ENCODE results near the gene WDR55.

- no peak for TF ChIP-seq CTCF (IDR thresholded peaks at IDR 0.05; ENCODE audit: insufficient read depth, low read depth, low read length)
- no peak for TF ChIP-seq EZH2 (IDR thresholded peaks at IDR 0.05; ENCODE audit: insufficient read depth, low read length)
Measured at GRCh38 chr5:140622301-140622700, 42.4 kb upstream of the WDR55 start.

All from astrocyte (in vitro differentiated cells and primary cell).